MM.1S (cell line): ENCODE data around the gene CPLX3.

Source experiments
- DNase-seq: peaks from one replicate; pipeline ENCODE4 v3.0.0-alpha.2; 2015
- H2AFZ ChIP-seq: fragments of 300-600 bp; sonication (generic); 2 replicates; pipeline ENCODE4 v1.6.0; 2016; ENCODE audit warnings: antibody characterized with exemption, low read length
- H3F3A ChIP-seq: fragments of 300-600 bp; sonication (generic); 2 replicates; pipeline ENCODE4 v1.6.1; 2016; ENCODE audit warnings: mild to moderate bottlenecking, antibody characterized with exemption, low read length, moderate library complexity, mixed read lengths; ENCODE audit not compliant: insufficient read depth
- H3K27ac ChIP-seq: fragments of 300-600 bp; sonication (generic); 2 replicates; pipeline ENCODE4 v1.5.1; 2016; ENCODE audit warnings: mild to moderate bottlenecking, low read length
- H3K27me3 ChIP-seq: fragments of 300-600 bp; sonication (generic); replicated peaks from 2 replicates; pipeline ENCODE4 v1.6.0; 2016; ENCODE audit warnings: low read length; ENCODE audit not compliant: insufficient read depth
- H3K36me3 ChIP-seq: fragments of 300-600 bp; sonication (generic); replicated peaks from 2 replicates; pipeline ENCODE4 v1.6.1; 2016; ENCODE audit warnings: mild to moderate bottlenecking, low read length, mixed read lengths; ENCODE audit not compliant: insufficient read depth
- H3K4me1 ChIP-seq: fragments of 300-600 bp; sonication (generic); 2 replicates; pipeline ENCODE4 v1.6.1; 2016; ENCODE audit warnings: low read length, mixed read lengths
- H3K4me2 ChIP-seq: fragments of 300-600 bp; sonication (generic); 2 replicates; pipeline ENCODE4 v1.6.0; 2016; ENCODE audit warnings: low read depth, low read length
- H3K4me3 ChIP-seq: fragments of 300-600 bp; sonication (generic); 2 replicates; pipeline ENCODE4 v1.5.1; 2016; ENCODE audit warnings: low read length, mixed read lengths
- H3K79me2 ChIP-seq: fragments of 300-600 bp; sonication (generic); 2 replicates; pipeline ENCODE4 v1.6.1; 2016; ENCODE audit warnings: mixed run types, low read length, mixed read lengths
- H3K9ac ChIP-seq: fragments of 300-600 bp; sonication (generic); 2 replicates; pipeline ENCODE4 v1.6.1; 2016; ENCODE audit warnings: low read length, mixed read lengths
- H3K9me2 ChIP-seq: fragments of 300-600 bp; sonication (generic); replicated peaks from 2 replicates; pipeline ENCODE4 v1.6.1; 2016; ENCODE audit warnings: mild to moderate bottlenecking, low read length, mixed read lengths; ENCODE audit not compliant: insufficient read depth
- H3K9me3 ChIP-seq: fragments of 300-600 bp; sonication (generic); replicated peaks from 2 replicates; pipeline ENCODE4 v1.6.1; 2016; ENCODE audit warnings: mild to moderate bottlenecking, low read length, mixed read lengths; ENCODE audit not compliant: insufficient read depth
- H4K20me1 ChIP-seq: fragments of 300-600 bp; sonication (generic); 2 replicates; pipeline ENCODE4 v1.6.1; 2016; ENCODE audit warnings: mild to moderate bottlenecking, low read length, moderate library complexity, mixed read lengths; ENCODE audit not compliant: insufficient read depth
- CTCF ChIP-seq: fragments of 300-600 bp; sonication (generic); IDR thresholded peaks from 2 replicates; pipeline ENCODE4 v1.5.1; 2016; ENCODE audit warnings: antibody characterized with exemption, low read length, mixed read lengths
- EZH2 ChIP-seq: fragments of 300-600 bp; sonication (generic); optimal IDR thresholded peaks from 2 replicates; pipeline ENCODE3; 2017; ENCODE audit warnings: low read depth, mild to moderate bottlenecking, antibody characterized with exemption, low read length, mixed read lengths
- EZH2phosphoT487 ChIP-seq: fragments of 300-600 bp; sonication (generic); IDR thresholded peaks from 2 replicates; pipeline ENCODE4 v1.6.1; 2018; ENCODE audit warnings: antibody characterized with exemption, low read length

Gene CPLX3

GRCh38 chr15:74866090-74866489, 39.7 kb downstream of the CPLX3 start:
- Histone ChIP-seq H3K36me3 (0 out of 2 replicates have a peak, but pooled peaks cover 4% of the 10 kb centered on the region), H2AFZ (no peak overlapping the region), H3K9me2 (no peaks in the 10 kb centered on the region), H3K27ac (no peak overlapping the region), H3K27me3 (no peaks in the 10 kb centered on the region), H3K9me3 (no peaks in the 10 kb centered on the region), H3F3A (peaks cover 13% of the 10 kb centered on the region), H3K9ac (no peak overlapping the region), H3K4me2 (no peak overlapping the region), H3K4me1 (peaks cover 17% of the 10 kb centered on the region), H3K4me3 (no peak overlapping the region), H4K20me1 (0 out of 2 replicates have a peak, but pooled peaks cover 6% of the 10 kb centered on the region), H3K79me2 (peaks cover 89% of the 10 kb centered on the region)
- no peak for DNase-seq
- TF ChIP-seq EZH2phosphoT487 (no peak), EZH2 (no peak), CTCF (no peak)

- Histone ChIP-seq H3F3A (peaks cover 15% of the 10 kb centered on the region), H3K79me2 (peaks cover 93% of the 10 kb centered on the region), H3K36me3 (0 out of 2 replicates have a peak, but pooled peaks cover 4% of the 10 kb centered on the region), H4K20me1 (0 out of 2 replicates have a peak, but pooled peaks cover 6% of the 10 kb centered on the region), H3K4me3 (no peak overlapping the region), H3K9me3 (no peaks in the 10 kb centered on the region), H3K27ac (no peak overlapping the region), H3K4me1 (peaks cover 20% of the 10 kb centered on the region), H3K27me3 (no peaks in the 10 kb centered on the region), H2AFZ (no peak overlapping the region), H3K9ac (no peak overlapping the region), H3K4me2 (no peak overlapping the region), H3K9me2 (no peaks in the 10 kb centered on the region)
- no peak for DNase-seq
- TF ChIP-seq EZH2phosphoT487 (no peak), CTCF (no peak), EZH2 (no peak)
Measured at GRCh38 chr15:74867466-74868038, 41.1 kb downstream of the CPLX3 start.

- no peak for TF ChIP-seq EZH2phosphoT487
- no peak for TF ChIP-seq CTCF
- no peak for TF ChIP-seq EZH2
- Histone ChIP-seq H3F3A (peaks cover 15% of the 10 kb centered on the region), H3K27me3 (no peaks in the 10 kb centered on the region), H3K4me3 (no peak overlapping the region), H3K79me2 (peaks cover 93% of the 10 kb centered on the region), H2AFZ (no peak overlapping the region), H3K9me3 (no peaks in the 10 kb centered on the region), H3K9ac (no peak overlapping the region), H3K9me2 (no peaks in the 10 kb centered on the region), H3K4me1 (peaks cover 20% of the 10 kb centered on the region), H4K20me1 (0 out of 2 replicates have a peak, but pooled peaks cover 6% of the 10 kb centered on the region), H3K4me2 (no peak overlapping the region), H3K27ac (no peak overlapping the region), H3K36me3 (0 out of 2 replicates have a peak, but pooled peaks cover 4% of the 10 kb centered on the region)
- DNase-seq = no peak
Measured at GRCh38 chr15:74868059-74868458, 41.6 kb downstream of the CPLX3 start.
